CD14-positive monocyte (primary cell): ENCODE data around the gene DCLK2. TPM values are rescaled to one million over a fixed set of nuclear protein-coding genes. Genes with fewer than 3 reads are reported as not detected.

Source experiments
- DNase-seq, 3 donors: peaks; one replicate each; pipeline ENCODE4 v3.0.0-alpha.2; 2011 to 2022
- H2AFZ ChIP-seq: 2 replicates; pipeline ENCODE4 v1.6.0; 2012; ENCODE audit warnings: mild to moderate bottlenecking, low read depth, low read length, inconsistent platforms; ENCODE audit not compliant: insufficient read depth, poor library complexity, severe bottlenecking
- H3K27ac ChIP-seq, 2 donors: 1 replicate in 1 of 2; 2 replicates in 1 of 2; pipeline ENCODE4 v1.5.1; 2012 to 2013; ENCODE audit warnings: low read length in 2 of 2, control low read depth in 1 of 2, inconsistent platforms in 1 of 2, low read depth in 1 of 2, mild to moderate bottlenecking in 1 of 2
- H3K27me3 ChIP-seq, 2 donors: one replicate each; pipeline versions ENCODE4 v1.6.0 to v1.6.1; 2011 to 2013; ENCODE audit warnings: low read length in 2 of 2; ENCODE audit not compliant: control insufficient read depth in 2 of 2, insufficient read depth in 2 of 2
- H3K36me3 ChIP-seq, 2 donors: replicated peaks in 1 of 2; 1 replicate in 1 of 2; 2 replicates in 1 of 2; pipeline versions ENCODE4 v1.5.1 to v1.6.1; 2012 to 2013; ENCODE audit warnings: low read length in 2 of 2, control low read depth in 1 of 2, inconsistent platforms in 1 of 2, mild to moderate bottlenecking in 1 of 2; ENCODE audit not compliant: insufficient read depth in 2 of 2, control insufficient read depth in 1 of 2
- H3K4me1 ChIP-seq, 2 donors: 1 replicate in 1 of 2; 2 replicates in 1 of 2; pipeline versions ENCODE4 v1.5.1 to v1.6.1; 2012 to 2013; ENCODE audit warnings: low read length in 2 of 2, control low read depth in 1 of 2, inconsistent platforms in 1 of 2, mild to moderate bottlenecking in 1 of 2, moderate library complexity in 1 of 2; ENCODE audit not compliant: insufficient read depth in 2 of 2, control insufficient read depth in 1 of 2
- H3K4me2 ChIP-seq: replicated peaks from 2 replicates; pipeline ENCODE3; 2012; ENCODE audit warnings: low read length, moderate library complexity, mild to moderate bottlenecking; ENCODE audit not compliant: poor library complexity, severe bottlenecking; ENCODE audit errors: extremely low read depth
- H3K4me3 ChIP-seq, 3 experiments: fragments of 200-600 bp in 1 of 3; sonication (generic) in 1 of 3; replicated peaks in 1 of 3; 1 replicate in 2 of 3; 2 replicates in 1 of 3; pipeline ENCODE4 v1.5.1; 2011 to 2013; ENCODE audit warnings: low read length in 3 of 3, mild to moderate bottlenecking in 3 of 3, control low read depth in 2 of 3, low read depth in 2 of 3, inconsistent platforms in 1 of 3, moderate library complexity in 1 of 3
- H3K79me2 ChIP-seq: 2 replicates; pipeline ENCODE4 v1.6.0; 2012; ENCODE audit warnings: mild to moderate bottlenecking, control low read depth, inconsistent platforms, low read length, moderate library complexity; ENCODE audit not compliant: insufficient read depth
- H3K9ac ChIP-seq: 2 replicates; pipeline ENCODE4 v1.6.0; 2017; ENCODE audit warnings: low read length, mild to moderate bottlenecking; ENCODE audit not compliant: insufficient read depth, poor library complexity, severe bottlenecking
- H3K9me3 ChIP-seq, 2 donors: replicated peaks in 1 of 2; 1 replicate in 1 of 2; 2 replicates in 1 of 2; pipeline versions ENCODE4 v1.5.1 to v1.6.1; 2012 to 2013; ENCODE audit warnings: low read length in 2 of 2, control low read depth in 1 of 2; ENCODE audit not compliant: control insufficient read depth in 1 of 2, insufficient read depth in 1 of 2
- H4K20me1 ChIP-seq: 2 replicates; pipeline ENCODE4 v1.6.0; 2012; ENCODE audit warnings: mild to moderate bottlenecking, low read length, control low read depth, moderate library complexity; ENCODE audit not compliant: insufficient read depth
- H3K27ac Mint-ChIP-seq, 7 donors: one replicate each; pipeline ENCODE4 v1.8.0; 2020; ENCODE audit warnings: mild to moderate bottlenecking in 7 of 7, mixed read lengths in 7 of 7, moderate library complexity in 6 of 7, inconsistent platforms in 2 of 7
- H3K27me3 Mint-ChIP-seq, 3 donors: one replicate each; pipeline ENCODE4 v1.8.0; 2021 to 2022; ENCODE audit warnings: low read depth in 3 of 3, mild to moderate bottlenecking in 3 of 3, mixed read lengths in 3 of 3, moderate library complexity in 3 of 3, inconsistent platforms in 1 of 3
- H3K36me3 Mint-ChIP-seq, 2 donors: one replicate each; pipeline ENCODE4 v1.8.0; 2020; ENCODE audit warnings: mixed read lengths in 2 of 2, inconsistent platforms in 1 of 2, mild to moderate bottlenecking in 1 of 2
- H3K4me1 Mint-ChIP-seq: one replicate; pipeline ENCODE4 v1.8.0; 2020; ENCODE audit warnings: mild to moderate bottlenecking, mixed read lengths
- H3K4me3 Mint-ChIP-seq, 2 donors: one replicate each; pipeline ENCODE4 v1.8.0; 2020; ENCODE audit warnings: mild to moderate bottlenecking in 2 of 2, mixed read lengths in 2 of 2, moderate library complexity in 1 of 2
- H3K9me3 Mint-ChIP-seq, 7 donors: one replicate each; pipeline ENCODE4 v1.8.0; 2020 to 2022; ENCODE audit warnings: mixed read lengths in 7 of 7, mild to moderate bottlenecking in 6 of 7, moderate library complexity in 6 of 7, inconsistent platforms in 2 of 7
- CTCF ChIP-seq: fragments of 200-600 bp; IDR thresholded peaks from one replicate; pipeline ENCODE4 v1.8.0; 2022; ENCODE audit warnings: antibody characterized with exemption, mild to moderate bottlenecking
- WGBS: methylation state at CpG from one replicate; pipeline ENCODE4 v1.1.5; 2013; ENCODE audit warnings: missing lambda C conversion rate; ENCODE audit not compliant: insufficient coverage; 5-methylcytosine and 5-hydroxymethylcytosine counted together
- intact Hi-C, 2 donors: fragments of 100-400 bp; cut with micrococcal nuclease; formaldehyde crosslinking; loops; one replicate each; pipeline versions ENCODE4 v1.15.0 to v1.15.1; 2023
- polyA plus RNA-seq, 3 donors: library from polyadenylated mRNA; depleted of rRNA in 1 of 3; unstranded in 2 of 3; stranded (reverse) in 1 of 3; fragments of 300-500 nt in 2 of 3; fragments of >200 nt in 1 of 3; fragmentation: Illumina TruSeq in 2 of 3; gene quantifications; 1 replicate in 2 of 3; 2 replicates in 1 of 3; pipeline ENCODE4 v1.2.3, GENCODE V29; 2012 to 2021

DCLK2 gene
- polyA plus RNA-seq, 3 donors, result 0.13 TPM; not detected in 2

- no peak overlapping the region for H3K27ac Mint-ChIP-seq
- H3K27me3 ChIP-seq, result no peaks in the 10 kb centered on the region
- no peak overlapping the region for H3K27ac ChIP-seq
- no peaks in the 10 kb centered on the region for H3K36me3 Mint-ChIP-seq
- H4K20me1 ChIP-seq, result no peaks in the 10 kb centered on the region
- peaks cover 0 to 4% (median 0%) of the 10 kb centered on the region in 7 donors for H3K9me3 Mint-ChIP-seq
- intact Hi-C loops, result no loop called here
- H3K9ac ChIP-seq, result no peak overlapping the region
- H3K4me3 Mint-ChIP-seq, result no peak overlapping the region
- H3K36me3 ChIP-seq, result no peaks in the 10 kb centered on the region
- no CpG with 5 or more reads among the region's 5 CpGs for WGBS
- no peak for TF ChIP-seq CTCF
- no peaks in the 10 kb centered on the region for H3K4me1 Mint-ChIP-seq
- DNase-seq, result no peak
- no peaks in the 10 kb centered on the region for H3K9me3 ChIP-seq
- H3K27me3 Mint-ChIP-seq, result no peaks in the 10 kb centered on the region
- no peak overlapping the region for H3K4me3 ChIP-seq
- no peaks in the 10 kb centered on the region for H3K4me1 ChIP-seq
- H2AFZ ChIP-seq, result no peak overlapping the region
- no peaks in the 10 kb centered on the region for H3K79me2 ChIP-seq
- H3K4me2 ChIP-seq, result no peak overlapping the region
Observed at GRCh38 chr4:150235317-150235716, 157.1 kb downstream of the DCLK2 start.

GRCh38 chr4:150235808-150236271 lies 157.6 kb downstream of the DCLK2 start:
- Histone ChIP-seq H3K36me3 (no peaks in the 10 kb centered on the region), H3K27ac (no peak overlapping the region), H4K20me1 (no peaks in the 10 kb centered on the region), H3K4me3 (no peak overlapping the region), H2AFZ (no peak overlapping the region), H3K9me3 (no peaks in the 10 kb centered on the region), H3K27me3 (no peaks in the 10 kb centered on the region), H3K4me2 (no peak overlapping the region), H3K9ac (no peak overlapping the region), H3K79me2 (no peaks in the 10 kb centered on the region), H3K4me1 (no peaks in the 10 kb centered on the region)
- no peak for TF ChIP-seq CTCF
- no peak overlapping the region for H3K4me3 Mint-ChIP-seq
- H3K9me3 Mint-ChIP-seq, result peaks cover 0 to 4% (median 0%) of the 10 kb centered on the region in 7 donors
- no peaks in the 10 kb centered on the region for H3K27me3 Mint-ChIP-seq
- intact Hi-C loops, result no loop called here
- DNase-seq, result no peak
- no peaks in the 10 kb centered on the region for H3K36me3 Mint-ChIP-seq
- no peaks in the 10 kb centered on the region for H3K4me1 Mint-ChIP-seq
- 86% methylated on average over 3 of the region's 6 CpGs for WGBS
- no peak overlapping the region for H3K27ac Mint-ChIP-seq
